Stimulated activated naive CD4-positive, alpha-beta T cell treated with Interleukin-2 at 50 U/mL for 16 hours (primary cell): ENCODE data around the gene TRABD2B.

Experiments
- DNase-seq: peaks from one replicate; lab custom pipeline; 2025; lab: John Stamatoyannopoulos, UW

TRABD2B gene

DNA sequence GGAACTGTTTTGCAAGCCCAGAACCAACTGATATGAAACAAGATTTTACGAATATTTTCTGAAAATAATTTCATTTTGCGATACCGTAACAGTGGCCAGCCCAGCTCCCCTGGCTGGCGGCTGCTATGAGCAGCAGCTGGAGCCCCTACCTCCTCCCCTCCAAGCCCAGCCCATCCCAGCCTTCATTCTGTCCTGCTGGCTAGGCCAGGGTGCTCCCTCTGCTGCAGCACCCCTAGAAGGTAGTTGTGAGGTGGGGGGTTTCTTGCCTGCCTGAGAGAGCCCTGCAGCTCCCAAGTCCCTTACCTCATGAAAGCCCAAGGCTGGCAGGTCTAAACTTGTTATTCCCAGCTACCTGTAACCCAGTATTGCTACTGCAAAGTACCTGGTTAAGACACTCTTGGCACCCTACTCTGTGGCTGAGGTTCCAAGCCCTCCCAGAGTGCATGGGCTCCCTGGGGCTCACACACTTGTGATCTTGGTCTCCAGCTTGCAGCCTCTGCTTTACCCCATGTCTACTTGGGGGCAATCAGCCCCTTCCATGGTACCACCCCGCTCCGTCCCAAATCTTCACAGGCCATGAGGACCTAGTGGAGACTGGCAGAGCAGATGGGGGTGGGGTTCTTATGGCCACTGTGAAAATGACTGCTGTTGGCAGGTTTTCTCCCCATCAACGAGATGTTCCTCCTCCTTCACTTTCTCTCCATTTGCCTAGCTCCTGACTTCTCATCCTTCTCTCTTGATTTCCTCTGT is 239.8 kb downstream of the TRABD2B start:
- DNase-seq: no peak

DNA sequence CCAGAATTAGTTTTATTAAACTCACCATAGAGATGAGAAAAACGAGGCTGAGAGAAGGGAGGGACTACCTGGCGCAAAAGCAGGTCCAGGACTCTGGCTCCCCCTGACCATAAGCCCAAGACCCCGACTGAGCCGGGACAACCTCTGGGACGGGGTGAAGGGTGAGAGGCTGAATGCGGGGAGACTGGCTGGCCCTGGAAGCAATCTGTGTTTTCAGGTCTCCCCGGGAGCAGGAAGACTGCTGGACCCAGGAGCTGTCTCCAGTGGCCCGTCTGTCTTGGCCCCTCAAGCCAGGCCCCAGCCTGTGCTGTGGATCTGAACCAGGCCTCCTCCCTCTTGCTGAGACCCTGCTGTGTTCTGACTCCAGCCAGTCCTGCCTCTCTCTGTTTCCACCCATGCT is 240.8 kb downstream of the TRABD2B start:
- no peak for DNase-seq

DNA sequence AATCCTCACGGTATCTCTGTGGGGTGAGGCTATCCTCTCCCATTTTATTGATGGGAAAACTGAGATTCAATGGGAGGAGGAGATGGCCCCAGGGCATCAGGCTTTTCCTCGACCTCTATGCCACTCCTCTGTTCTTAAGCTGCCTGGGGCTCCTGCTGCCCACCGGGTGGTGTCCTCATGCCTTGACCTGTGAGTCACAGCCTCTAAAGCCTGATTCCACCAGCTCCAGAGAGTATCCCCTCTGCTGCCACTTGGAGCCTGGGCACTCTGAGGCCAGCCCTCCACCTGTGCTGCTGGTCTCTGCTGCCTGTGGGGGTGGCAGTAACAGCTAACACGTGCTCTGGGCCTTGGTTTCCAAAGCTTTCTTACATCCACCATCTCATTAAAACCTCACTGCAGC is 241.2 kb downstream of the TRABD2B start:
- no peak for DNase-seq

DNA sequence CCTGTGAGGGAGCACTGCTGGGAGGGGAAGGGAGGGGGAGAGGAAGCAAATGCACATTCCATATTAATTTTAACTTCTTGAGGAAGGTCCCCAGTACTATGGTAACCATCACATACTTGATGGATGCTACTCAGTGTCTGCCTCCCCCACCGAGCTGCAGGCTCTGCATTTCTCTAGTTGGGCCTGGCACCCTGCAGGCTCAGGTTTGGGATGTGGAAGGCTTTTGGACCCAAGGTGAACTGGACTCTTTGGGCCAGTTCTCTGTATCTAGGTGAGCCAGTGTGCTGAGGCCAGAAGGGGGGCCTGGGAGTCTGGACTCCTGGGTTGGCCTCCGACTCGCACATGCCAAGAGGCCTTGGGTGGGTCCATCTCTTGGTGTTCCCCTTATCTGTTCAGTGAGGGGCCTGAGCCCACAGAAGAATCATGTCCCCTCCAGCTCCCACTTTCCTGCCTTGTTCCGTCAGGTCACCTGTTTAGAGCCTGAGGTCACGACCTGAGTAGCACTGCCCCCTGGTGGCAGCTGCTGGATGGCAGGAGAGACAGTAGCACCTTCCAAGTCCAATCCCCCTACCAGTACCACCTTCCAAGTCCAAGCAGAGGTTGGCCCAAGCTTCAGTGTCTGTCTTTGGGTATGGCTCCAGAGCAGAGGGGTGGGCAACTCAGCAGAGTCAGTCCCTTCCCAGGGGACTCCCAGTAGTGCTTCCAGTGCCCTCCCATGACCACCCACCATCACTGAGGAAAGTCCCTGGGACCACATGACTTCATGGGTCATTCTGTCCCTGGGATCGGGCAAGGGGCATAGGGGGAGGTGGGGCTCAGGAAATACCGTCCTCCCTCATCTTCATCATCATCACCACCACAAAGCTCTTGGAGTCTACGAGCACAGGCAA is 241.8 kb downstream of the TRABD2B start:
- DNase-seq: peak; percentile 26

GRCh38 chr1:47754221-47754620 is 243.0 kb downstream of the TRABD2B start:
- DNase-seq: no peak

- DNase-seq: no peak
These were observed 243.4 kb downstream of the TRABD2B start for GRCh38 chr1:47753808-47754207.

GRCh38 chr1:47752559-47752958 is 244.6 kb downstream of the TRABD2B start:
- DNase-seq: no peak

DNA sequence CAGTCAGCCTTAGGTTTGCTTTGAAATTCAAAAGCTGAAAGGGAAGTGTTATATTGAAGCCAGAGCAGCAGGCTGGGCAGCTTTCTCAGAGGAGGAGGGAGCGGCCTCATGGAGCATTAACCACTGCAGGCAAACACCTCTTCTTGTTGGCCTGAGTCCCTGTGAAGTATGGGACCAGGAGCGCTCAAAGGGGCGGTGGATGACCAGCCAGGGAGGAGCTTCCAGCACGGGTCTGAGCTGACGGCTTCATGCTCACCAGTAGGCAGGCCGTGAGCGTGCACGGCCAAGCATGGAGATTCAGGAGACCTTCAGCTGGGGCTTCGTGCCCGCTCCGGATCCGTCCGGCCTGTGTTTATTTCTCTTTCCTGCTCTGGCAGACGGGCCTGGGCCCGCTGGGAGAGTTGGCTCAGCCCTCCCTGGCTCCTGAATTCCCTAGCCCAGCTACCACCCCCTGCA is 245.2 kb downstream of the TRABD2B start:
- DNase-seq: no peak

- DNase-seq: no peak
These were observed 246.0 kb downstream of the TRABD2B start for GRCh38 chr1:47751193-47751592.

DNA sequence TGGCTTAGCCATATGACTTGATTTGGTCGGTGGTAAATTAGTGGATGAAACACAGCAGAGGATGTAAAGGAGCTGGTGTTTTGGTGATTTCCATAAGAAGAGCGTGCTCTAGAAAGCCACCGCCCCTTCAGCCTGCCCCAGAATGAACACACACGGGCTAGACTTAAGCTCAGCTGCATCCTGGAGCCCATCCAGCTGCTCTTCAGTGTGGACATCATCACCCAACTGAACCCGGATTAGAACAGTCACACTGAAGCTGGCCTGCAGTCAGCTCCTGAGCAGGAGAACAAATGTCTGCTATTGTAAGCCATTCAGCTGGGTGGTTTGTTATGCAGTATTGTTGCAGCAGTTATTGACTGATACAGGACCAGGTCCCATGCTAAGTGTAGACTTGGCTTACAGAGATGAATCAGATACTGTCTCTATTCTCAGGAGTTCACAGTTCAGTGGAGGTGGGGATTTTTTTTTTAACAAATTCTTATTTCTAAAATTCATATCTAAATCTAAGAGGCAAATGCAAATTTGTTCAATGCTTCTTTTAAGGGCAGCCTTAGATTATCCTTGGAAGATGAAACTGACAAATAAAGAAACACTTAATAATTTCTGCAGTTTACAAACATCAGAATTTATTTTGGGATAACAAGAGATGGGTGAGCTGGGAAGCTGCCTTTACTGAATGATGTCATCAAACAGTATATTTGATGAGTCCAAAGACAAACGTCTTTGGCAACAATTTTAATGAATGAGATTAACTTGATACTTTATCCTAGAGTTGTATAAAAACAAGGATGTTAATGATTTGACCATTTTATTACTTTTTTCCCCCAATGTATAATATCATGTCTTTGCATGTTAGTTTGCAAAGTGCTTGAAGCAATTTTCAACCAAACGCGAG is 251.2 kb downstream of the TRABD2B start:
- no peak for DNase-seq

DNA sequence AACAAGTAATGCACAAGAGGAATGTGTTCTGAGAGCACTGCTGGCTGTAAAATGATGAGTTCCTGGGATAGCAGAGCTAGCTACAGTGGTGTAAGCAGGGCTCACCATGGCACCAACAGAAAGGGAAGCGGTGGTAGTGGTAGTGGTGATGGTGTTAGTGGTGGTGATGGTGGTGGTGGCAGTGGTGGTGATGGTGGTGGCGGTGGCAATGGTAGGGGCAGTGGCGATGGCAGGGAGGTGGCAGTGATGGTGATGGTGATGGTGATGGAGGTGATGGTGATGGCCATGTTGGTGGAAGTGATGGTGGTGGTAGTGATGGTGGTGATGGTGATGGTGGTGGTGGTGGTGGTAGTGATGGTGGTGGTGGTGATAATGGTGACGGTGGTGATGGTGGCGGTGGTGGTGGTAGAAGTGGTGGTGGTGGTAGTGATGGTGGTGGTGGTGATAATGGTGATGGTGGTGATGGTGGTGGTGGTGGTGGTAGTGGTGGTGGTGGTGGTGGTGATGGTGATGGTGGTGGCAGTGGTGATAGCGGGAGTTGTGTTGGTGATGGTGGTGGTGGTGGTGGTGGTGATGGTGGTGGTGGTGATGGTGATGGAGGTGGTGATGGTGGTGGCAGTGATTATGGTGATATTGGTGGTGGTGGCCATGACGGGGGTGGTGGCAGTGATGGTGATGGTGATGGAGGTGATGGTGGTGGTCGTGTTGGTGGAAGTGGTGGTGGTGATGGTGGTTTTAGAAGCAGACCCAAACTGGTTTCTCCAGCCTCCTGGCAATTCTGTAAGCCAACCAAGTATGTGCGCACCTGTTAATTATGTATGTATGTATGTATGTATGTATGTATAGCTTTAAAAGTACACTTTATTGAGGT is 254.1 kb downstream of the TRABD2B start:
- no peak for DNase-seq

DNA sequence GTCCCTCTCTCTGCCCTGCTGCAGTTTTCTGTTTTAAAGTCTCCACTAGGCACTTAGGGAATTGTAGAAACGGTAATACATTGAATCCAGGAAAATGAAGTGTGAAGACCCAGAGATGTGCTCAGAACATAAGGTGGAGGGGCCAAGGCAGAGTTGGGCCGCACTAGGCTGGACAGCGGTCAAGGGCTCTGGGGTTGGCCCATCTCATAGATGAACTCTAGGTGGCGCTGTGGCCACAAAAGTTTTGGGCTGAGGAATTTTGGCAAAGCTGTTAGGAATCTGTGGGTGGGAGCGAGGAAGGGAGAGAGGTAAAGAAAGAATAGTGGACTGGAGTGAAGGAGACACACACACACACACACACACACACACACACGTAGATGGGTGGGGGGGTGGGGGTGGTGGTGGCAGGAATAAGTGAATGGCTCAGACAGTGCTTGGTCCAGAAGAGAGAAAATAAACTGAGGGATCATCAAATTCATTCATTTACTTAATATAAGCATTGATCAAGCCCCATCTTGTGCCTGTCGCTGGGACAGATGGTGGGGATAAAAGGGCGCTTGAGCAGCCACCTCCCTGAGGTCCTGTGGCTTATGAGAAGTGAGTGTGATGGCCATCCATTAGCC is 258.5 kb downstream of the TRABD2B start:
- no peak for DNase-seq

DNA sequence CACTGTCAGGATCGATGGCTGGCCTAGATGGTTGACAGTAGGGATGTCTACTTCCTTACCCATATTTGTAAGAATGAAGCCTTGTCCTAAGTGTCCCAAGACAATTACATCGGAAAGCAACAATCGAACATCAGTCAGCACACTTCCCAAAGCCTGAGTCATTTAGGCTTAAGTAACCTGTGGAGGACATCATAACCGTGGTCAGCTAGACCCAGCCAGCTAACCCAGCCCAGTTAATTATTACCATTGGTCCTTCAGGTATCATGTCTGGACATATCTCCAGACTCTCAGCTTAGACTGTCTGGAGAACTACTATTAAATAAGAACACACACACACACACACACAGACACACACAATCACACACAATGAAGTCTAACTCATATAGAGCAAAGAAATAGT is 264.7 kb downstream of the TRABD2B start:
- DNase-seq: no peak

- no peak for DNase-seq
These were observed 265.5 kb downstream of the TRABD2B start for GRCh38 chr1:47731730-47732129.

DNA sequence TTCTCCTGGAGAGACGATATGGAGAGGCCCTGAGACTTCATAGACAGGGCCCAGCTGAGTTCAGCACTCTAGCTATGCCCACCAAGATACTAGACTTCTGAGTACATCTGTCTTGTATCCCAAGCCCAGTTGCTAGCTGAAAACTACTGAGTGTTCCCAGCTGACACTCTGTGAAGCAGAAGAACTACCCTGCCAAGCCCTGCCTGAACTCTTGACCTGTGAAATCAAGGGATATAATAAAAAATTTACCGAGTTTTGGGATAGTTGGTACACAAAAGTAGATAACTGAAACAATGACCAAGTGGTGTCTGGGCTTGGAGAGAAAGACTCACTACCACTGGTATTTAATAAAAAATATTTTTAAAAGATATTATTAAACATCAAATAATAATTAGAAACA is 267.5 kb downstream of the TRABD2B start:
- DNase-seq: no peak

GRCh38 chr1:47727697-47728085 is 269.5 kb downstream of the TRABD2B start:
- no peak for DNase-seq

DNA sequence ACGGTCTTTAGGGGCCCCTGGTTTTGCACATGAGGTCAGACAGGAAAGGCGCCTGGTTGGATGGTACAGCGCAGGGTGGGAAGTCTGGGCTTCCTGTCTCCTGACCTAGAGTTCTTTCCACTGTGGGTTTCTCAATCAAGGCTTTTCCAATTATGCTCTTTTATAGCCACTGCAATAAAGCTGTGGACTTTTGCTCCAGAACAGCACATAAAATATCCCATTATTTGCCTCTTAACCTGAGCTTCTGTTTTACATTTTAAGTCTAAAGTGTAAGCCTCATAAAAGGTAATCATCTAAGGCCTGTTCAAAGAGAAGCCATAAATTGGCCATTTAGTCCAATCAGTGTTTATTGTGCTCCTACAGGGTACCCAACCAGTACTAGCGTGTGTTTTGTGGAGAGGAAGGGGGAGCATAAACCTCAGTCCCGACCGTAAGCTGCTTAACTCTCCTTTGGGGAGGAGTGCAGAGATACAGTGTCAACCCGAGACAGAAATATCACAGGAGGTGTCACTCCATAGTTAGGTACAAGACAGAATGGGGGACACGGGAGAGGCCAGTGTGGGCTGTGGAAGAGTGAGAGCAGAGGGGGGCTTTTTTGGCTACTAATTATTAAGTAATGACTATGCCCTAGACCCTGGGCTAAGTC is 270.0 kb downstream of the TRABD2B start:
- DNase-seq: no peak

GRCh38 chr1:47725992-47726855 is 271.0 kb downstream of the TRABD2B start:
- peak; percentile 53 for DNase-seq

DNA sequence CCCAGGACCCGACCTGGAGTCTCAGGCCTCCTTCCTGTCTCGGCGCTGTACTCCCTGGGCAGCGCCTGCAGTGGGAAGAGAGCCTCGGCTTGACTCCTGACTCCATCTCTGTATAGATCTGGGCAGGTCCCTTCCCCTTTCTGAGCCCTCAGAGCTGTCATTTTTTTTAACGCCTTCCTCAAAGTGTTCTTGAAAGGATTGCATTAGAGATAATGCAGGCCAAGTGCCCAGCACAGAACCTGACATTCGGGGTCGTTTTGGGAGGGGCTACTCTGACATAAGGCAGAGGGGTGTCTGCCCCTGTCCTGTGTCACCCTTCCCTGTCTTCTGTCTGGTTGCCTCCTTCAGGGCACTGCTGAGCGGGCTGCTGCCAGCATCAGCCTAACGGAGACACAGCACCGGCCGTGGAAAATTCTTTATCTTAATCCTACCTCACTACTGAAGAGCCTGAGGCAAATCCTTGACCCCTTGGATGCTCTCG is 271.6 kb downstream of the TRABD2B start:
- no peak for DNase-seq
